Lung (tissue), 12 donors: ENCODE results near the gene GALNT2. TPM values are rescaled to one million over a fixed set of nuclear protein-coding genes. Genes with fewer than 3 reads are reported as not detected.
A peak's percentile ranks its signal among the peaks of the same experiment; 100 is the strongest.

Experiments
- ATAC-seq: fragments of 200-7000 bp; cut with Tn5 transposase; one replicate; pipeline ENCODE4 v1.9.1; 2020; ENCODE audit warnings: moderate number of reproducible peaks; ENCODE audit not compliant: insufficient read depth, low FRiP score
- DNase-seq, 3 donors: peaks; one replicate each; pipeline ENCODE4 v3.0.0-alpha.2; 2013 to 2017
- H3K27ac ChIP-seq, 2 donors: one replicate each; pipeline ENCODE4 v1.5.1; 2013; ENCODE audit warnings: mild to moderate bottlenecking in 2 of 2, moderate library complexity in 2 of 2, control low read depth in 1 of 2, inconsistent platforms in 1 of 2, low read depth in 1 of 2, low read length in 1 of 2
- H3K27me3 ChIP-seq, 3 donors: one replicate each; pipeline ENCODE4 v1.5.1; 2013; ENCODE audit warnings: low read length in 2 of 3; ENCODE audit not compliant: control insufficient read depth in 3 of 3, insufficient read depth in 3 of 3
- H3K36me3 ChIP-seq, 4 donors: one replicate each; pipeline ENCODE4 v1.5.1; 2013; ENCODE audit warnings: low read length in 4 of 4, mild to moderate bottlenecking in 1 of 4, moderate library complexity in 1 of 4; ENCODE audit not compliant: control insufficient read depth in 4 of 4, insufficient read depth in 4 of 4
- H3K4me1 ChIP-seq, 5 donors: one replicate each; pipeline ENCODE4 v1.5.1; 2013; ENCODE audit warnings: low read length in 5 of 5, mild to moderate bottlenecking in 2 of 5, moderate library complexity in 1 of 5; ENCODE audit not compliant: control insufficient read depth in 5 of 5, insufficient read depth in 5 of 5
- H3K4me3 ChIP-seq: one replicate; pipeline ENCODE4 v1.5.1; 2013; ENCODE audit warnings: mild to moderate bottlenecking, control low read depth, moderate library complexity
- H3K9ac ChIP-seq, 2 donors: one replicate each; pipeline ENCODE4 v1.5.1; 2013; ENCODE audit warnings: low read length in 2 of 2, control low read depth in 1 of 2; ENCODE audit not compliant: insufficient read depth in 1 of 2
- H3K9me3 ChIP-seq, 4 donors: one replicate each; pipeline ENCODE4 v1.5.1; 2013; ENCODE audit warnings: low read length in 3 of 4, mild to moderate bottlenecking in 1 of 4, moderate library complexity in 1 of 4; ENCODE audit not compliant: control insufficient read depth in 4 of 4, insufficient read depth in 3 of 4
- CTCF ChIP-seq: IDR thresholded peaks from 2 replicates; pipeline ENCODE4 v1.5.1; 2012; ENCODE audit warnings: mild to moderate bottlenecking; ENCODE audit errors: control extremely low read depth, extremely low read depth
- WGBS, 2 donors: extraction: QIAGEN DNeasy Blood & Tissue Kit; methylation state at CpG; one replicate each; pipeline ENCODE4 v1.1.7; 2013; 5-methylcytosine and 5-hydroxymethylcytosine counted together
- polyA plus RNA-seq, 2 donors: library from polyadenylated mRNA; stranded (reverse); fragments of 200-250 nt; gene quantifications; one replicate each; pipeline ENCODE4 v1.2.1, GENCODE V29; 2013
- total RNA-seq, 2 donors: library from RNA; depleted of rRNA in 1 of 2; stranded (reverse); fragments of >200 nt in 1 of 2; gene quantifications; one replicate each; pipeline ENCODE4 v1.2.1, GENCODE V29; 2014 to 2021
- donor health status: control.
- donor health status: control.
- donor health status: Bipolar disorder and iron deficiency.
- donor health status: healthy.
- donor health status: DM: yes; HTN: yes; CAD: no.

Gene GALNT2
- total and polyA plus RNA-seq, 4 donors = 23.1 to 101 (median 58.9) TPM

- Histone ChIP-seq H3K9me3 (peaks cover 0 to 2% (median 0%) of the 10 kb centered on the region in 4 donors), H3K9ac (no peak overlapping the region), H3K4me3 (no peak overlapping the region), H3K4me1 (peaks cover 0 to 21% (median 11%) of the 10 kb centered on the region in 5 donors), H3K36me3 (peaks cover 0 to 5% (median 3%) of the 10 kb centered on the region in 4 donors), H3K27me3 (no peaks in the 10 kb centered on the region), H3K27ac (no peak overlapping the region)
- no peak for TF ChIP-seq CTCF
- ATAC-seq (no peak), DNase-seq (no peak)
- WGBS, 2 donors = 98 to 100% methylated on average over 6 of the region's 6 CpGs
Measured at GRCh38 chr1:230207598-230207997, 140.6 kb downstream of the GALNT2 start.

- no peak for TF ChIP-seq CTCF
- Histone ChIP-seq H3K9ac (no peak overlapping the region), H3K27ac (no peak overlapping the region), H3K36me3 (peaks cover 0 to 2% (median 0%) of the 10 kb centered on the region in 4 donors), H3K4me1 (peaks cover 0 to 21% (median 11%) of the 10 kb centered on the region in 5 donors), H3K27me3 (no peaks in the 10 kb centered on the region), H3K4me3 (no peak overlapping the region), H3K9me3 (peaks cover 0 to 2% (median 0%) of the 10 kb centered on the region in 4 donors)
- DNase-seq (no peak), ATAC-seq (no peak)
- 82 to 92% methylated on average over 10 of the region's 10 CpGs for WGBS, 2 donors
Measured at GRCh38 chr1:230208619-230209261, 141.7 kb downstream of the GALNT2 start.

GRCh38 chr1:230210326-230210980, 143.4 kb downstream of the GALNT2 start:
- 51 to 61% methylated on average over 4 of the region's 4 CpGs for WGBS, 2 donors
- Histone ChIP-seq H3K9me3 (peaks cover 0 to 2% (median 0%) of the 10 kb centered on the region in 4 donors), H3K4me3 (no peak overlapping the region), H3K9ac (no peak overlapping the region), H3K27ac (peak overlapping the region; percentile 15 to 86), H3K27me3 (no peaks in the 10 kb centered on the region), H3K36me3 (peaks cover 0 to 2% (median 0%) of the 10 kb centered on the region in 4 donors), H3K4me1 (peaks cover 0 to 23% (median 18%) of the 10 kb centered on the region in 5 donors)
- no peak for TF ChIP-seq CTCF
- no peak for ATAC-seq
- DNase-seq = no peak
